Thyroid gland (tissue), 4 donors: ENCODE measurements around the gene TMOD3.

ENCODE experiments used
- CTCF ChIP-seq, 6 experiments: fragments of 200-600 bp in 3 of 6; fragments of 450-650 bp in 3 of 6; sonication (generic) in 3 of 6; IDR thresholded peaks; one replicate each; pipeline ENCODE4 v1.5.1; 2016 to 2019; ENCODE audit warnings: antibody characterized with exemption in 6 of 6, mild to moderate bottlenecking in 2 of 6, inconsistent platforms in 1 of 6, moderate library complexity in 1 of 6
- POLR2A ChIP-seq, 2 donors: fragments of 450-650 bp; IDR thresholded peaks; one replicate each; pipeline ENCODE4 v1.6.1; 2017; ENCODE audit warnings: antibody characterized with exemption in 2 of 2, mild to moderate bottlenecking in 2 of 2, moderate library complexity in 1 of 2

- no peak for TF ChIP-seq POLR2A (IDR thresholded peaks at IDR 0.05)
- peak in 4 of 6 experiments; percentile 24 to 65 (median 30) for TF ChIP-seq CTCF (IDR thresholded peaks at IDR 0.05)
Measured at GRCh38 chr15:51801391-51801835, 28.0 kb upstream of the TMOD3 start.
